GM12892 (cell line): ENCODE data around the gene UBE2H.

Experiments used
- POLR2A ChIP-seq: IDR thresholded peaks from 2 replicates; pipeline ENCODE4 v1.6.1; 2011; ENCODE audit warnings: low read depth, low read length, control low read depth
- POLR2AphosphoS5 ChIP-seq: IDR thresholded peaks from 2 replicates; pipeline ENCODE4 v1.6.1; 2011; ENCODE audit warnings: low read depth, low read length, control low read depth
- TAF1 ChIP-seq: IDR thresholded peaks from 2 replicates; pipeline ENCODE4 v1.6.1; 2011; ENCODE audit warnings: low read depth, mild to moderate bottlenecking, control low read depth, low read length, borderline replicate concordance

DNA sequence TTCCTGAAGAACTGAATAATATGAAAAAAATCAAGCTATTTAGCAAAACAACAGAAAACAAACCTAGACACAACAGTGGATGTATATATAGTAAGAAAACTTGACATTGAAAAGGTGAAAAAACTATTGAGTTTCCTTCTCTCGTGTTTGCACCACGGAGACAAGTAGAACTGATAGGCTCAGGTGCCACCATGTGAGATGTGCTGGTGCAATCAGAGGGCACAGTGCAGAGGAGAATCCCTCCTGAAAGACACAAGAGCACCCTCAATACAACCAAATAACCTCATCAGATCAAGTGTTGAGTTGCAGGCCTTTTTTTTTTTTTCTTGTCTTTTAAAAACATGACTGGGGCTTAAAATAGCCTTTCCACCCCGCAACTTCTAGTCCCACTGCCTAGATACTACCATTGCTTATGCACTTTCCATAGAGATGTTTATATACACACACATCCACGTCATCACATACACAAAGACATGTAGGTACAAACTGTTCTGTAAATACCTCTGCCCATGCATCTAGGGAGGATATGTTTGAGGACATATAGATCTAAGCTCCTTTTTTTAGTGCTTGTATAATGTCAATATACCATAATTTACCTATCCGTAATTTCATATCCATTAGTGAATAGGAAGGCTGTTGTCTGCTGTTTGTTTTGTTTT, 54.1 kb downstream of the UBE2H start:
- TF ChIP-seq POLR2A = no peak
- TF ChIP-seq POLR2AphosphoS5 = no peak
- TF ChIP-seq TAF1 = no peak
